ENCODE measurements around the gene RGS14. TPM values are rescaled to one million over a fixed set of nuclear protein-coding genes. Genes with fewer than 3 reads are reported as not detected.

Gene RGS14
- total RNA-seq, 4 donors from 2014 or later = 19.4 to 41.0 (median 23.3) TPM

DNA sequence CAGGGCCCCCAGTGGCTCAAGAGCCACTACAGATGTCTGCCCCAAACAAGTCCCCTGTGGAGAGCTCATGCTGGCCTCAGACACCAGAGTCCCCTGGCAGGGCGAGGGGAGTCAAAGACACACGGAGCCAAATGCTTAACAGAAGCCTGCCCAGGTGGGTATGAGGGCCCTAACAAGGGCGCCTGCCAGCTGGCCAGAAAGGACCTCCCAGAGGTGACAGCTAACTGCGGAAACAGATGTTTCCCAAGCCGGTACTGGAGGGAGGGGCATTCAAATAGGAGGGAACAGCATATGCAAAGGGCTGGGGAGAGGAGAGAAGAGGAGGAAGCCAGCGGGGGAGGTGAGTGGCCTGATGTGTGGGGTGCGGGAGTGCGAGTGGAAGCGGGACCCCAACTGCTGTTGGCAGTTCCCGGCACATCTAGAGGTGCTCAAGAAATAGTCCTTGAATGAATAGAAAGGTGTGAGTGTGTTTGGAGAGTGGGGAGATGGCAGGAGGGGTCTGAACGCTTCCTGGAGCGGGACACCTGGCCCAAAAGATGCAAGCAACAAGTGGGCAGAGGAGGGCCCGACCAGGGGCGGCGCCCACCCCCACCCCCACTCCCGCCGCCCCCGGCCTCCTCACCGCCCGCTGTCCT, 46.9 kb upstream of the RGS14 start:
- H3K27ac ChIP-seq = peak overlapping the region in 3 of 4 donors; percentile 10 to 60 (median 35)
- no peaks in the 10 kb centered on the region for H3K9me3 ChIP-seq
- peaks cover 0 to 20% (median 0%) of the 10 kb centered on the region in 3 donors for H3K36me3 ChIP-seq
- peaks cover 6 to 41% (median 25%) of the 10 kb centered on the region in 4 donors for H3K4me1 ChIP-seq
- peak overlapping the region; percentile 36 to 63 (median 53) for H3K4me3 ChIP-seq
- no peaks in the 10 kb centered on the region for H3K27me3 ChIP-seq
- peak in 2 of 3 donors; percentile 69 to 77 for DNase-seq
- no peak for TF ChIP-seq POLR2A (IDR thresholded peaks at IDR 0.05)
- TF ChIP-seq CTCF (IDR thresholded peaks at IDR 0.05) = no peak

DNA sequence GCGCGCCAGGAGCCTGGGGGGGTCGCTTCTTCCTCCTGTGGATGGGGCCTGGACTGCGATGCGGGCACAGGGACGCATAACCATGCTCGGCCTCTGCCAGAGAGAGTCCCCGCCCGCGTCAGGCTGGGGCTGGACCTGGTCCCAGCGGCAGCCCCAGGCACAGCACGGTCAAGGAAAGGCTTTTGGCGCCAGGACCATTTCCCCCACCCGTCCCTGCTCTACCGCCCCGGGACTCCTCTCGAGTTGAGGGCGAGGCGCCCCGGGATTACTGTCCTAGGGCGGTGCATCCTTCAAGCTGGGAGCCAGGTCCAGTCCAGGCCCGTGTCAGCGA, 46.4 kb upstream of the RGS14 start:
- Histone ChIP-seq H3K27ac (peak overlapping the region in 3 of 4 donors; percentile 1 to 60 (median 35)), H3K27me3 (no peaks in the 10 kb centered on the region), H3K4me3 (peak overlapping the region; percentile 36 to 63 (median 53)), H3K9me3 (no peaks in the 10 kb centered on the region), H3K4me1 (peaks cover 6 to 41% (median 24%) of the 10 kb centered on the region in 4 donors), H3K36me3 (peaks cover 0 to 15% (median 0%) of the 10 kb centered on the region in 3 donors)
- no peak for TF ChIP-seq POLR2A (IDR thresholded peaks at IDR 0.05)
- peak in 2 of 6 experiments; percentile 6 for TF ChIP-seq CTCF (IDR thresholded peaks at IDR 0.05)
- no peak for DNase-seq

- peak within 1 kb of the TSS; percentile 36 to 63 (median 53) for H3K4me3 ChIP-seq
Measured at GRCh38 chr5:177311723-177312648, 45.7 kb upstream of the RGS14 start, which contains the start of gene MXD3. Gene MXD3, minus strand, starts transcription at chr5:177311898. Its CDS starts 68 bp downstream, at chr5:177311830.

DNA sequence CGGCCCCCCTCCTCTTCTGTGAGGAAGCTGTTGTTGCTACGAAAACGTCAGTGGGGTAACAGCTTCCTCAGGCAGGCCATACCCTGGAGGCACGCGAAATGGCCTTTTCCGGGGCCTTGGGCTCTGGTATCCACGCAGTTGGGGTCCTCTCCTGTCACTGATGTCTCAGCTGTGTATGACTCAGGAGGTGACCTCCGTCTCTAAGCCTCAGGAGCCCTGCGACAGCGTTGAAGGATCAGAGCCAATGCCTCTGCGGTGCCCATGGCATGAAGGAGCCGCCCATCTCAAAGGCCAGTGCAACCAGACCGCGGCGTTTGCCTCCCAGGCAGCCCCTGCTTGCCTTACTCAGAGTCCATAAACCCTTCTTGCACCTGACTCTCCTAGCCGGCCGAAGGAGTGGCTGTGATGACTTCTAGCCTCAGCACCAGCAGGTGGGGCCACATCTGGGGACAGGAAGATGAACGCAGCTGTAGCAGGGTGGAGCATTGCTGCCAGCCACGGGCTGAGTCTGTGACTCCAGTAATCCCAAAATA, 45.0 kb upstream of the RGS14 start:
- peaks cover 6 to 36% (median 24%) of the 10 kb centered on the region in 4 donors for H3K4me1 ChIP-seq
- no peak for TF ChIP-seq POLR2A (IDR thresholded peaks at IDR 0.05)
- TF ChIP-seq CTCF (IDR thresholded peaks at IDR 0.05) = no peak
- H3K27ac ChIP-seq = peak overlapping the region; percentile 3 to 69 (median 44)
- H3K4me3 ChIP-seq = peak overlapping the region; percentile 22 to 63 (median 44)
- no peaks in the 10 kb centered on the region for H3K27me3 ChIP-seq
- peak in 2 of 3 donors; percentile 77 to 79 for DNase-seq
- peaks cover 0 to 3% (median 0%) of the 10 kb centered on the region in 3 donors for H3K36me3 ChIP-seq
- H3K9me3 ChIP-seq = no peaks in the 10 kb centered on the region

More at GRCh38 chr5:177311723-177312648, 45.7 kb upstream of the RGS14 start, which contains the start of gene MXD3:
- H3K9me3 ChIP-seq = no peaks in the 10 kb centered on the region
- TF ChIP-seq CTCF (IDR thresholded peaks at IDR 0.05) (no peak), POLR2A (IDR thresholded peaks at IDR 0.05) (no peak)
- peak within 1 kb of the TSS; percentile 3 to 69 (median 58) for H3K27ac ChIP-seq
- peaks cover 0 to 9% (median 0%) of the 10 kb centered on the region in 3 donors for H3K36me3 ChIP-seq
- H3K4me1 ChIP-seq = peaks cover 6 to 41% (median 24%) of the 10 kb centered on the region in 4 donors
- no peaks in the 10 kb centered on the region for H3K27me3 ChIP-seq
- DNase-seq = peak; percentile 96 to 99 (median 98)

DNA sequence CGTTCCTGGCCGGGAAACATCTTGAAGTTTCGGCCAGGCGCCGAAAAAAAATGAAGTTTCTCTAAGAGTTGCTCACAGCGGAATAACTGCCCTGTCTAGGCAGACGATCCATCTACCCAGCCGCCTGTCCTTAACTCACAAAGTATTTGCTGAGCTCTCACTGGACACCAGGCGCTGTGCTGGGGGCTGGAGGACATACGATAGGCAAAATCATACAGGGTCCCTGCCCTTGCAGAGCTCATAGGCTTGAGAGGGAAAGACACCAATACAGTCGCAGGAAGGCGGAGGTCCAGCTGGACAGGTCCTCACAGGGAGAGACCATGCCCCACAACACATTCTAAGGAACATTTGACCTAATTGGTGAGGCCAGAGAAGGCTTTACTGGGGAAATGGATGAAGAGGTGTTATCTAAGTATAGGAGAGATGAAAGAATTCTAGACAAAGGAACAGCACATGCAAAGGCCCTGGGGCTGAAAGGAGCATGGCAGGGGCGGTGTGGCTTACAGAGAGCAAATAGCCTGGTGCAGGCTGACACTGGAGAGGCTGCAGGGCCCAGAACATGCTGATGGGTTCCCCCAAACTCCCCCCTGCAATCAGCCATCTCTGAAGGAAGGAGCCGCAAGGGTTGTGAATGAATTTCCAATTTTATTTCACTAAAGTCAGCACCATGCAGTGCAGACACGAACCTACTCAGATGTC, 44.0 kb upstream of the RGS14 start:
- no peaks in the 10 kb centered on the region for H3K36me3 ChIP-seq
- no peaks in the 10 kb centered on the region for H3K27me3 ChIP-seq
- no peak for TF ChIP-seq CTCF (IDR thresholded peaks at IDR 0.05)
- no peak for TF ChIP-seq POLR2A (IDR thresholded peaks at IDR 0.05)
- no peaks in the 10 kb centered on the region for H3K9me3 ChIP-seq
- DNase-seq = peak in 2 of 3 donors; percentile 25 to 42
- peaks cover 6 to 33% (median 24%) of the 10 kb centered on the region in 4 donors for H3K4me1 ChIP-seq
- H3K27ac ChIP-seq = no peak overlapping the region
- no peak overlapping the region for H3K4me3 ChIP-seq
